OCI-M2 (cell line): ENCODE measurements around the gene HPGD.

ENCODE experiments used
- DNase-seq: peaks from one replicate; lab custom pipeline; 2025; ENCODE audit not compliant: unreplicated experiment; lab: John Stamatoyannopoulos, UW

The HPGD gene

GRCh38 chr4:174479140-174479539, 43.1 kb downstream of the HPGD start:
- DNase-seq = no peak

- DNase-seq = no peak
Observed at GRCh38 chr4:174475528-174475927, 46.8 kb downstream of the HPGD start.

GRCh38 chr4:174474457-174475075, 47.7 kb downstream of the HPGD start:
- no peak for DNase-seq

GRCh38 chr4:174467107-174467506, 55.2 kb downstream of the HPGD start:
- no peak for DNase-seq

- DNase-seq = no peak
Observed at GRCh38 chr4:174464949-174465348, 57.3 kb downstream of the HPGD start.

GRCh38 chr4:174461466-174462106, 60.7 kb downstream of the HPGD start:
- no peak for DNase-seq

GRCh38 chr4:174460684-174461083, 61.6 kb downstream of the HPGD start:
- no peak for DNase-seq

- DNase-seq = no peak
Observed at GRCh38 chr4:174457468-174457867, 64.8 kb downstream of the HPGD start.

GRCh38 chr4:174454815-174455473, 67.3 kb downstream of the HPGD start:
- no peak for DNase-seq

GRCh38 chr4:174451718-174452296, 70.5 kb downstream of the HPGD start:
- no peak for DNase-seq

- no peak for DNase-seq
Observed at GRCh38 chr4:174450786-174451125, 71.5 kb downstream of the HPGD start.

GRCh38 chr4:174449944-174450785, 72.1 kb downstream of the HPGD start:
- DNase-seq = no peak

- no peak for DNase-seq
Observed at GRCh38 chr4:174449152-174449551, 73.1 kb downstream of the HPGD start.

- no peak for DNase-seq
Observed at GRCh38 chr4:174444390-174444789, 77.9 kb downstream of the HPGD start.
